ENCODE data around the gene WDCP. TPM values are rescaled to one million over a fixed set of nuclear protein-coding genes. Genes with fewer than 3 reads are reported as not detected.

WDCP gene
- total RNA-seq, 2 experiments from 2014 or later, result 20.2 to 23.0 TPM

DNA sequence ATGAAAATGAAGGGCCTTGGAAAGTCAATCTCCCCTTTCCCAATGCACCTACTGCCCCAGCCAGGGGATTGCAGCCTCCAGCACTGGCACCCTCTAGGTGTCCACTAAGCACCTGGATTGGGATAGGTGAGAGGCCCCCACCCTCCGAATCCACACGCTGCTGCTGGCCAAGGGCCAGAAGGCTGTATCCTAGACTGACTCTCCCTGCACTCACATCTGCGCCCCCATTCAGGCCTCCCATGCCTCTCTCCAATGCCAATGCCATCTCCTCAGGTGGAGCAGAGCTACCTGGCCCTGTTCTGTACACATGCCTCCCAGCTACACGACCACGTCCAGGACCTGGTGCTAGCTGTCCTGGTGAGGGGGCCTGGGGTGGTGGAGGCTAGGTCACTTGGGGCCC, 27.5 kb downstream of the WDCP start:
- intact Hi-C loops (cut with micrococcal nuclease), result no loop called here
- CTCF ChIA-PET, result interaction anchor here (1.2 kb wide), 1 partner anchor 64 kb away, joined by 4 read pairs; the partner anchor contains the start of gene TP53I3

DNA sequence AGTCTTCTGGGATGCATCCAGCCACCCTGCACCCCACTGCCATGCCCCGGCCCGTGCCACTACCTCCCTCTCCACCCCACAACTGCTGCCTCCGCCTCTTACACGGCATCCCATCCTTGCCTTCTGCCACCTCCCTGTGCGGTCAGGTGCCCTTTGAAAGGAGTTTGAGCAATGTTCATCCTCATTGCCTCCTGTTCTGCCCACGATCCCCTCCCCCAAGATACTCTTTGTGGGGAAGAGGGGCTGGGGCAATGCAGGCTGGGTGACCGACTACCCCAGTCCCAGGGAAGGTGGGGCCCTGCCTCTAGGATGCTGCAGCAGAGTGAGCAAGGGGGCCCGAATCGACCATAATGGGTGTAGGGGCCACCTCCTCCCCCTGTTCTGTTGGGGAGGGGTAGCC, 28.9 kb downstream of the WDCP start:
- H3K27ac Mint-ChIP-seq, result no peak overlapping the region
- no peak for ATAC-seq

More for the DNA sequence above, 27.5 kb downstream of the WDCP start:
- no peak overlapping the region for H3K27ac Mint-ChIP-seq
- ATAC-seq (no peak), DNase-seq (no peak)
- H3K36me3 Mint-ChIP-seq (ENCODE audit: low read depth), result peaks cover 7% of the 10 kb centered on the region
- H3K9me3 Mint-ChIP-seq, result no peaks in the 10 kb centered on the region
- H3K27me3 Mint-ChIP-seq, result no peaks in the 10 kb centered on the region
- TF ChIP-seq, protein P1, sequence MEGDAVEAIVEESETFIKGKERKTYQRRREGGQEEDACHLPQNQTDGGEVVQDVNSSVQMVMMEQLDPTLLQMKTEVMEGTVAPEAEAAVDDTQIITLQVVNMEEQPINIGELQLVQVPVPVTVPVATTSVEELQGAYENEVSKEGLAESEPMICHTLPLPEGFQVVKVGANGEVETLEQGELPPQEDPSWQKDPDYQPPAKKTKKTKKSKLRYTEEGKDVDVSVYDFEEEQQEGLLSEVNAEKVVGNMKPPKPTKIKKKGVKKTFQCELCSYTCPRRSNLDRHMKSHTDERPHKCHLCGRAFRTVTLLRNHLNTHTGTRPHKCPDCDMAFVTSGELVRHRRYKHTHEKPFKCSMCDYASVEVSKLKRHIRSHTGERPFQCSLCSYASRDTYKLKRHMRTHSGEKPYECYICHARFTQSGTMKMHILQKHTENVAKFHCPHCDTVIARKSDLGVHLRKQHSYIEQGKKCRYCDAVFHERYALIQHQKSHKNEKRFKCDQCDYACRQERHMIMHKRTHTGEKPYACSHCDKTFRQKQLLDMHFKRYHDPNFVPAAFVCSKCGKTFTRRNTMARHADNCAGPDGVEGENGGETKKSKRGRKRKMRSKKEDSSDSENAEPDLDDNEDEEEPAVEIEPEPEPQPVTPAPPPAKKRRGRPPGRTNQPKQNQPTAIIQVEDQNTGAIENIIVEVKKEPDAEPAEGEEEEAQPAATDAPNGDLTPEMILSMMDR (IDR thresholded peaks at IDR 0.05), result no peak
- no peaks in the 10 kb centered on the region for H3K4me1 Mint-ChIP-seq (ENCODE audit: low read depth)
- H3K4me3 Mint-ChIP-seq, result no peak overlapping the region
- POLR2A ChIA-PET, result no interaction called here

DNA sequence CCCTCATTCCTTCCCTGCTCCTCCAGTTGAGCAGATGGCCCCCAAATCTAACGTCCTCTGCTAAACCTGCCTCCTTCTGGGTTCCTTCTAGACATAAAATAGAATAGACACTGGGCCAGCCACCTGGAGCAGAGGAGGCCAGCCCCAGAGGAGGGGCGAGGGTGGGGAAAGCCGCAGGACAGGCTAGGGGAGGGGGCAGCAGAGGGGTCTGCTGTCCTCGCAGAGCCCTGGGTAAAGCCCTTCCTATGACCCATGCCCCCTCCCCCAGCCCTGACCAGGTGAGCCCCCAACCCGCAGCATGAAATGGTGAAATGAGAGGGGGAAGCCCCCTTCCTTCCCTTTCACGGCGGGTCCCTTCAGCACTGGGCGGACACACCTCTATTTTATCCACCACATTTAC, 29.5 kb downstream of the WDCP start:
- intact Hi-C loops (cut with micrococcal nuclease), result no loop called here
- no peak for DNase-seq

More for the DNA sequence above, 28.9 kb downstream of the WDCP start:
- Mint-ChIP-seq H3K4me1 (ENCODE audit: low read depth) (no peaks in the 10 kb centered on the region), H3K36me3 (ENCODE audit: low read depth) (peaks cover 7% of the 10 kb centered on the region), H3K9me3 (no peaks in the 10 kb centered on the region), H3K27me3 (peaks cover 2% of the 10 kb centered on the region), H3K4me3 (no peak overlapping the region)
- TF ChIP-seq, protein P1 (IDR thresholded peaks at IDR 0.05), result no peak
- POLR2A ChIA-PET, result no interaction called here
- CTCF ChIA-PET, result no interaction called here
- intact Hi-C loops (cut with micrococcal nuclease), result no loop called here
- no peak for DNase-seq

GRCh38 chr2:24016853-24017703, 30.1 kb downstream of the WDCP start:
- Mint-ChIP-seq H3K27ac (no peak overlapping the region), H3K36me3 (ENCODE audit: low read depth) (no peaks in the 10 kb centered on the region), H3K4me1 (ENCODE audit: low read depth) (no peaks in the 10 kb centered on the region), H3K9me3 (no peaks in the 10 kb centered on the region), H3K4me3 (no peak overlapping the region), H3K27me3 (peaks cover 2% of the 10 kb centered on the region)
- TF ChIP-seq, protein P1 (IDR thresholded peaks at IDR 0.05), result no peak
- DNase-seq (no peak), ATAC-seq (no peak)
- intact Hi-C loops (cut with micrococcal nuclease), result no loop called here
- ChIA-PET POLR2A (no interaction called here), CTCF (no interaction called here)

More for the DNA sequence above, 29.5 kb downstream of the WDCP start:
- no peak for ATAC-seq
- Mint-ChIP-seq H3K36me3 (ENCODE audit: low read depth) (peaks cover 3% of the 10 kb centered on the region), H3K27me3 (peaks cover 2% of the 10 kb centered on the region), H3K9me3 (no peaks in the 10 kb centered on the region), H3K4me1 (ENCODE audit: low read depth) (no peaks in the 10 kb centered on the region), H3K4me3 (no peak overlapping the region), H3K27ac (no peak overlapping the region)
- ChIA-PET POLR2A (no interaction called here), CTCF (no interaction called here)
- TF ChIP-seq, protein P1 (IDR thresholded peaks at IDR 0.05), result no peak

DNA sequence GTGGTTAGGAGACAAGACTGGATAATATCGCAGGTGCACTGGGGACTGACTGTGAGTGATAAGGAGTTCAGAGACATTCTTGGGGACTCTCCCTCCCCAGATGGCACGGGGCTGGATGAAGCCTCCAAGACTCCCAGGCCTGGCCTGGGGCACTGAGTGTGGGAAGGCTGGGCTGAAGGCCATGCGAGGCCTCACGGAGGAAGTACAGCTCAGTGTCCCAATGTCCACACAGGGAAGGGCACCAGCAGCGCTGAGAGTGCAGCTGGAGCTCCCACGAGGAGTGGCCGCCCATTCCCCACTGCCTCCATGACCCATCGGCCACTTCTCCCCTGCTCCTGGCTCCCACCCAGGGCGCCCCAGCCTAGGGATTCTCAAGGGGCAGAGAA, 30.8 kb downstream of the WDCP start:
- CTCF ChIA-PET, result no interaction called here
- ATAC-seq (no peak), DNase-seq (no peak)
- intact Hi-C loops (cut with micrococcal nuclease), result no loop called here
- no peaks in the 10 kb centered on the region for H3K9me3 Mint-ChIP-seq
- H3K4me3 Mint-ChIP-seq, result no peak overlapping the region
- no peaks in the 10 kb centered on the region for H3K36me3 Mint-ChIP-seq (ENCODE audit: low read depth)
- H3K27me3 Mint-ChIP-seq, result peaks cover 9% of the 10 kb centered on the region
- no peak overlapping the region for H3K27ac Mint-ChIP-seq
- peaks cover under 1% of the 10 kb centered on the region for H3K4me1 Mint-ChIP-seq (ENCODE audit: low read depth)
- TF ChIP-seq, protein P1 (IDR thresholded peaks at IDR 0.05), result no peak
- POLR2A ChIA-PET, result no interaction called here
